Neural crest cell (in vitro differentiated cells): ENCODE measurements around the gene PSMG1. TPM values are rescaled to one million over a fixed set of nuclear protein-coding genes. Genes with fewer than 3 reads are reported as not detected.

Experiments
- DNase-seq: peaks from one replicate; pipeline ENCODE4 v3.0.0; 2021; ENCODE audit warnings: low read depth, mixed read lengths, low spot score
- H3K27ac Mint-ChIP-seq: one replicate; pipeline ENCODE4 v1.8.0; 2021; ENCODE audit warnings: mild to moderate bottlenecking, mixed read lengths; ENCODE audit not compliant: unreplicated experiment
- H3K27me3 Mint-ChIP-seq: 2 replicates; pipeline ENCODE4 v1.8.0; 2021; ENCODE audit warnings: low read depth, mild to moderate bottlenecking, mixed read lengths
- H3K36me3 Mint-ChIP-seq: 2 replicates; pipeline ENCODE4 v1.8.0; 2021; ENCODE audit warnings: low read depth, mild to moderate bottlenecking, mixed read lengths
- H3K4me1 Mint-ChIP-seq: 2 replicates; pipeline ENCODE4 v1.8.0; 2021; ENCODE audit warnings: mixed read lengths
- H3K4me3 Mint-ChIP-seq: one replicate; pipeline ENCODE4 v1.8.0; 2021; ENCODE audit warnings: mild to moderate bottlenecking, mixed read lengths
- H3K9me3 Mint-ChIP-seq: 2 replicates; pipeline ENCODE4 v1.8.0; 2021; ENCODE audit warnings: mixed read lengths
- total RNA-seq: library from RNA; stranded (reverse); gene quantifications from 2 replicates; pipeline ENCODE4 v1.2.1, GENCODE V29; 2021
- TF ChIP-seq, protein P1 (sequence below): fragments of 200-600 bp; sonication (generic); conservative IDR thresholded peaks from 2 replicates; pipeline ENCODE4 v1.5.0; 2021; ENCODE audit warnings: antibody characterized with exemption, mild to moderate bottlenecking

The PSMG1 gene
- total RNA-seq, 1 donor from 2014 or later: 71.2 TPM

DNA sequence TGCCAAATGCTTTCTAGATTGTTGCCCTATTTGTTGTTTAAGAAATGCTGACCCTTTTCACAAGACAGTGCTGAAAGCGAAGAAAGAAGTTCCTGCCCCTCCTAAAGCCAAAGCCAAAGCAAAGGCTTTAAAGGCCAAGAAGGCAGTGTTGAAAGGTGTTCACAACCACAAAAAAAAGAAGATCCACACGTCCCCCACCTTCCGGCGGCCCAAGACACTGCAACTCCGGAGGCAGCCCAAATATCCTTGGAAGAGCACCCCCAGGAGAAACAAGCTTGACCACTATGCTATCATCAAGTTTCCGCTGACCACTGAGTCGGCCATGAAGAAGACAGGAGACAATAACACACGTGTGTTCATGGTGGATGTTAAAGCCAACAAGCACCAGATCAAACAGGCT is 55.7 kb downstream of the PSMG1 start:
- H3K27ac Mint-ChIP-seq: no peak overlapping the region
- no peaks in the 10 kb centered on the region for H3K27me3 Mint-ChIP-seq
- H3K4me1 Mint-ChIP-seq: peaks cover 15% of the 10 kb centered on the region
- DNase-seq: no peak
- H3K4me3 Mint-ChIP-seq: no peak overlapping the region
- H3K36me3 Mint-ChIP-seq: no peaks in the 10 kb centered on the region
- TF ChIP-seq, protein P1, sequence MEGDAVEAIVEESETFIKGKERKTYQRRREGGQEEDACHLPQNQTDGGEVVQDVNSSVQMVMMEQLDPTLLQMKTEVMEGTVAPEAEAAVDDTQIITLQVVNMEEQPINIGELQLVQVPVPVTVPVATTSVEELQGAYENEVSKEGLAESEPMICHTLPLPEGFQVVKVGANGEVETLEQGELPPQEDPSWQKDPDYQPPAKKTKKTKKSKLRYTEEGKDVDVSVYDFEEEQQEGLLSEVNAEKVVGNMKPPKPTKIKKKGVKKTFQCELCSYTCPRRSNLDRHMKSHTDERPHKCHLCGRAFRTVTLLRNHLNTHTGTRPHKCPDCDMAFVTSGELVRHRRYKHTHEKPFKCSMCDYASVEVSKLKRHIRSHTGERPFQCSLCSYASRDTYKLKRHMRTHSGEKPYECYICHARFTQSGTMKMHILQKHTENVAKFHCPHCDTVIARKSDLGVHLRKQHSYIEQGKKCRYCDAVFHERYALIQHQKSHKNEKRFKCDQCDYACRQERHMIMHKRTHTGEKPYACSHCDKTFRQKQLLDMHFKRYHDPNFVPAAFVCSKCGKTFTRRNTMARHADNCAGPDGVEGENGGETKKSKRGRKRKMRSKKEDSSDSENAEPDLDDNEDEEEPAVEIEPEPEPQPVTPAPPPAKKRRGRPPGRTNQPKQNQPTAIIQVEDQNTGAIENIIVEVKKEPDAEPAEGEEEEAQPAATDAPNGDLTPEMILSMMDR: no peak
- peaks cover 3% of the 10 kb centered on the region for H3K9me3 Mint-ChIP-seq

DNA sequence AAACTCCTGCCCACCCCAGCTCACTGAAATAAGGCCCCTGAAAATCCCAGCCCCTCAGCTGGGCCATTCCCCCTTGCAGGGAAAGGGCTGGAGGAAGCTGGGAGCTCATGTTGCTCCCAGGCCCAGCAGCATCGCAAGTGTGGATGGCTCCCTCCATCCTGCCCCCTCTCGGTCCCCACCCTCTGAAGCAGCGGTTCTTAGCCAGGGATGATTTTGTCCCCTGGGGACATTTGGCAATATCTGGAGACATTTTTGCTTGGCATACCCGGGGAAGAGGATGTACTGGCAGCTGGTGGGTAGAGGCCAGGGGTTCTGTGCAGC is 56.8 kb downstream of the PSMG1 start:
- H3K4me1 Mint-ChIP-seq: peaks cover 8% of the 10 kb centered on the region
- no peaks in the 10 kb centered on the region for H3K27me3 Mint-ChIP-seq
- no peak overlapping the region for H3K4me3 Mint-ChIP-seq
- peaks cover 4% of the 10 kb centered on the region for H3K36me3 Mint-ChIP-seq
- H3K27ac Mint-ChIP-seq: no peak overlapping the region
- peaks cover 6% of the 10 kb centered on the region for H3K9me3 Mint-ChIP-seq
- TF ChIP-seq, protein P1: no peak
- no peak for DNase-seq

DNA sequence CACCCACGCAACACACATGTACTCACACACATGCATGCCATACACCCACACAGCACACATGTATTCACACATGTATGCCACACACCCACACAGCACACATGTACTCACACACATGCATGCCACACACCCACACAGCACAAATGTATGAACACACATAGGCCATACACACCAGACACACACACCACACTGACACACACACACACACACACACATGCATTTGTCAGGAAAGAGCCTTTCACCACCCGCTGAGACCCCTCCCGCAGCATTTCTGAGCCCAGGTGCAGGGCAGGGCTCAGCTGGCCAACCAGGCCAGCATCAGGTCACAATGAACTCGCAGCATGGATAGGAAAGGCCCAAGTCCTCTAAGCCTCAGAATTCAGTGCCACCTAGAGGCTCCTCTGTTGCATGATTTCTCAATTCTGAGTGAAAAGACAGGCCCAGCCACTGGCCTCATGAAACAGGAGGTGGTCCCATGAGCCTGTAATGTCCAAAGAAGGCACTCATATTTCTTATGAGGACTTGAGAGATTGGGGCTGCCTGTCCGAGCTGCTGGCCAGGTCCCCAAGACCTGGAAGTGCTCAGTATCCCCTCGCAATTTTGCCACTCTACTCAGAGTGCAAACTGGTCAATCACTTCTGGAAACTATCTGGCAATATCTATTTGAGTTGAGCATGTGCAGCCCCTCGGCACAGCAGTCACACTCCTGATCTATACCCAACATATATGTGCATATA is 57.3 kb downstream of the PSMG1 start:
- peak; percentile 21 for DNase-seq
- TF ChIP-seq, protein P1: peak; percentile 67
- no peaks in the 10 kb centered on the region for H3K27me3 Mint-ChIP-seq
- H3K36me3 Mint-ChIP-seq: peaks cover 4% of the 10 kb centered on the region
- H3K4me1 Mint-ChIP-seq: peaks cover 8% of the 10 kb centered on the region
- H3K27ac Mint-ChIP-seq: peak overlapping the region; percentile 88
- H3K9me3 Mint-ChIP-seq: peaks cover 6% of the 10 kb centered on the region
- no peak overlapping the region for H3K4me3 Mint-ChIP-seq

Other genes starting within 250 kb of the PSMG1 start
- gene BRWD1, start 130.2 kb upstream of the PSMG1 start, total RNA-seq: 38.4 and 42.8 TPM in 2 replicates
- 581 and 589 TPM in 2 replicates for gene HMGN1, start 165.6 kb upstream of the PSMG1 start, total RNA-seq